Activated CD8-positive, alpha-beta memory T cell treated with anti-CD3 and anti-CD28 coated beads, Interleukin-2, amount 50 U/mL, for 24 hours (primary cell): ENCODE measurements around the gene MAPK6.
"Not testable (repeated sequence)": the region's sequence is repeated elsewhere in the genome, so short reads cannot be mapped to it uniquely, and the experiment has no call there.

ENCODE experiments used
- DNase-seq: peaks from one replicate; pipeline ENCODE4 v3.0.0-alpha.2; 2020; ENCODE audit errors: extremely low read depth

Gene MAPK6

DNA sequence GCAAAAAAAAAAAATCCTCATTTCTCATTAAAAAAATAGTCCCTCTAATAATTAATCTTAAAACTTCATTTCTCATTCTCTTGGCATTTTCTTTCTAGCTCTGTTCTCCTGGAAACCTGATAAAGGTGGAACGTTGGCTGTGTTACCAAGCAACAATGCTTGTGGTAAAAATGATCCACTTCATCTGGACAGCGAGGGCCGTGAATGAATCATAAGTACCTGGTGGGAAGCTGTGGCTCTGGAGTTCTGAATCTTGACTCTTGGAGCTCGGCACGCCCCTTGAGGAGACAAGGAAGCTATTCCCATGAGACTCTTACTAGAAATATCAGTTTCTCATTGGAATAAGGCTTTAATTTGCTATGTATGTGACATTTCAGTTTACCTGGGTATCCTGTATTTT lies 61.0 kb downstream of the MAPK6 start:
- DNase-seq: no peak

DNA sequence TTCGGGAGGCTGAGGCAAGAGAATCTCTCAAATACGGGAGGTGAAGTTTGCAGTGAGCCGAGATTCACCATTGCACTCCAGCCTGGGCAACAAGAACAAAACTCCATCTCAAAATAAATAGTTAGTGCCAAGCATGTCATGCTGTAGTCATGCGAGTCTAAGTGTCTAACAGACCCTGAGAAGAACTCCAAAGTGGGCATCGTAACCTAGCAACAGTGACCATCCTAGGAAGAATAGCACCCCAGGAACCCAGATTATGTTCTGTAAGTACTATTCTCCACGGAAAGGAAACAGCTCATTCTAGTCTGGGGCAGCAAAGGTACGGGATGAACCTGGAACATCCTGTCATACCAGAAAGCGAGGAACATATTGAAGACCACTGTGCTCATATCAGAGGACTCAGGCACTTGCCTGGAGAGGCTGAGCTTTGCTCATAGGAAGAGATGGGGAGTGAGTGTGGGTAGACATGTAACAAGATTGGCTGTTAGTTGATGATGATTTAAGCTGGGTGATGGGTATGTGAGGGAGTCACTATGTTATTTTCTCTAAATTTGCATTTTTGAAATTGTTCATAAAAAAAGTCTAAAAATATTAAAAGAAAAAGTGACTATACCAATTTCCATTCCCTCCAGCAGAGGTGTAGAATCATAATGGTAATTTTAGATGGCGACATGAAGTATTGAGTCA lies 61.8 kb downstream of the MAPK6 start:
- no peak for DNase-seq

DNA sequence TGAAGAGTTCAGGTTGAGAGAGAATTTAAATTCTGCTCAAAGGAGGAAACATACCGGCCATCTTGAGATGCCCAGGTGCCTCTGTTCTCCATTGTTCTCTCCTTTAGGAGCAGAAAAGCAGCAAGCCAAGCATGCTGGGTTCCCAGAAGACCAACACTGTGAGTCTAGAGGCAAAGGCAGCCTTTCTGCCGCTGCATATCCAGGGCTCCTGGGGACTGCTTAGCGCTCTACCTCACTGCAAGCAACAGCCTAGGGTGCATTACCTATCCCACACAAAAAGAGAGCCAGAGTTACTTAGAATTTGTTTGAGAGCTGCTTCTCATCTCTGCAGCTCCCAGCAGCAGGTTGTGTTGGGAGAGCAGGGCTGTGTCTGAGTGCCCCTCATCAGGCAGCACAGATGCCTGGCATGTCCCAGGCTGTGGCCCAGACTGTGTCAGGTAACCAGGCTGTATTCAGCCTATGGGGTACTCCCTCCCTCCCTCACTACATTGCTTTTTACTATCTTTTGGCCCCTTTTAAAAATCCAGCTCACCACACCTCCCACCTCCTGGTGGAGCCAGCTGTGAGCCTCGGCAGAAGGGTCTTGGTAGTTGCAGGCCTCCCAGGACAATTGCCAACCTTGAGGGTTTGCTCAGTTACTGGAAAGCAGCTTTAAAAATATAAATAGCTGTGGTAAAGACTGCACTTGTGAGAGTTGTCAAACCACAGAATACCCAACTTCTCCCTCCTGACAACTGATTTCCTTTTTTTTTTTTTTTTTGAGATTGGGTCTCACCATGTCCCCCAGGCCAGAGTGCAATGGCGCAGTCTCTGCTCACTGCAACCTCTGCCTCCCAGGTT lies 63.4 kb downstream of the MAPK6 start:
- no peak for DNase-seq

DNA sequence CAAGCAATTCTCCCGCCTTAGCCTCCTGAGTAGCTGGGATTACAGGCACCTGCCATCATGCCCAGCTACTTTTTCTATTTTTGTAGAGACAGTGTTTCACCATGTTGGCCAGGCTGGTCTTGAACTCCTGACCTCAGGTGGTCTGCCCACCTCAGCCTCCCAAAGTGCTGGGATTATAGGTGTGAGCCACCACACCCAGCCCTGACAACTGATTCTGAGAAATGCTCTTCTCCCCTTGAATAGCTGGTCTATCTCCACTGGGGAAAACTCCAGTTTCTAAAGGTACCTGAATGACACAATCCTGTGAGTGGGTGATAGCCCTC lies 64.0 kb downstream of the MAPK6 start:
- not testable (repeated sequence) for DNase-seq

DNA sequence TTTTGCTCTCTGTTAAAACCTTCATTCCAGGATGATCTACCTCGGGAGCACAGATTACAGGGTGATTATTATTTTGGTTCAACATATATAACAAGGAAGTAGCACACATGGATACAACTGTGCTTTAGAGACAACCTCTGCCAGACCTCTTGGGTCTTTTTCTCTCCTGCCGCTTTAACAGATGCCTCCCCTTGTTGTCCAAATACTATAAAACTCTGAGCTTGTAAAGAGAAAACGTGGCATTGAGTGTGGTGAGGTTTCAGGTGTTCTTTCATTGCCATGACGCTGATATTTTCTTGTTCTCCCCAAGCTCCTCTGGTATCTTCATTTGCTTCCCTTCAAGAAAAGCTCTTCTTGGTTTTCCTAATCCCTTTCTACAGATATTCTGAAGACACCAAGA lies 64.6 kb downstream of the MAPK6 start:
- DNase-seq: no peak

DNA sequence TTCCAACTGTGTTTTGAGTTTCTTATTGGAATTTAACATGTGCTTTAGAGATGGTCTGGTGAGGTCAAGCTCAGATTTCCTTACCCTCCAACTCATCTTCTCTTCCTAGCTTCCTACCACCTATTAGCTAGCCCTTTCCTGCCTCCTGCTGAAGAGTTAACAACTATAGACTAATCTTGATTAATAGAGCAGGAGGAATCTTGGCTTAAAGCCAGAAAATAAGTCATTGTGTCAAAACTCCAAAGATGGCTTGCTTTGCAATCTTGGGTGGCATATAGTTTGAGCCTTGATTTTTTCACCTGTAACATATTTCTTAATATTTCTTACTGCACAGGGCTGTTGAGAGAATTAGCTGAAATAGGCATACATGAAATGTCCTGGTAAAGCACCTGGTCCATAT lies 66.3 kb downstream of the MAPK6 start:
- no peak for DNase-seq

DNA sequence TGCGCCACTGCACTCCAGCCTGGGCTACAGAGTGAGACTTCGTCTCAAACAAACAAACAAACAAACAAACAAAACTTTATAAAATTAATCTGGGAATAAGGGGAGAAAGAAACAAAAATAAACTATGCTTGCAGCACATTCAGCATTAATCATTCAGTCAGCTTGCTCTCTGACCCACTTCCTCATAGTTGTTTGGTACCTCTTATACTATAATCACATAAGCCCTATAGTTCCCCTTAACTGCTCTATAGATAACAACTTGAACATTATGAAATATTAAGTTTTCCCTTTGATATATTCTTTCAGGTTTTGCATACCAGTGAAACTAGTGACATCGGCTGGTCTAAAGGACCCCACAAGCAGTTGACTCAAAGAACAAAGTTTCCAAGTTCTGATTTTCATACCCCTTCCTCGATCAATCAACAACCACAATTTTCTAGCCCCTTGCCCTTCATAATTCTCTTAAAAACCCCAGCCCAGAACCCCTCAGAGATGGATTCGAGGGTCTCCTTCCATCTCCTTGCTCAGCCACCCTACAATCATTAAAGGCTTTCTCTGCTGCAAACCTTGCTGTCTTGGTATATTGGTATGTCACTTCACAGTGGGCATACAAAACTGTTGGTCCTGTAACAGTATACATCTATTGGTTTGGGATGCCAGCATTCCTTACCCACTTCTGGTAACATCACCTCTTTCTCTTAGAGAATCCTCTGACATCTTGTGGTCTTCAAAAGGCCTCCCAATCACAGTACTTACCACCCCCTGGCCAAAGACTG lies 67.2 kb downstream of the MAPK6 start:
- no peak for DNase-seq

- DNase-seq: no peak
Observed at GRCh38 chr15:52090193-52090592, 71.2 kb downstream of the MAPK6 start.

DNA sequence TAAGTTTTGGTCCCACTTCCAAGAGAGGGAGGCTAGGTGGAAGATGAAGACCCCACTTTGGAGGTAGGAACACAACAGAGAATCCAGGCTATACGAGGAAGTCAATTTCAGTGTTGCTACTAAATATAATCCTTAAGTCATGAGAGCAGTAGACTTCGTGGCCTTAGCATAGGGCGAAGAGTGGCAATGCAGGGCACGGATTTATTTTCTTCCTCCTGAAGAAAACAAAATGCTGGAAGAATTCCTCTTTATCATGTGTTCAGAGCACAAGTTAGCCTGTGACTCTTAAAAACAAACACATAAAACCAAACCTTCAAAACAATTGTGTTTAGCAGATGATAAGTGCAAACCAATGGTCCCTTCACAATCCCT lies 74.1 kb downstream of the MAPK6 start:
- no peak for DNase-seq

DNA sequence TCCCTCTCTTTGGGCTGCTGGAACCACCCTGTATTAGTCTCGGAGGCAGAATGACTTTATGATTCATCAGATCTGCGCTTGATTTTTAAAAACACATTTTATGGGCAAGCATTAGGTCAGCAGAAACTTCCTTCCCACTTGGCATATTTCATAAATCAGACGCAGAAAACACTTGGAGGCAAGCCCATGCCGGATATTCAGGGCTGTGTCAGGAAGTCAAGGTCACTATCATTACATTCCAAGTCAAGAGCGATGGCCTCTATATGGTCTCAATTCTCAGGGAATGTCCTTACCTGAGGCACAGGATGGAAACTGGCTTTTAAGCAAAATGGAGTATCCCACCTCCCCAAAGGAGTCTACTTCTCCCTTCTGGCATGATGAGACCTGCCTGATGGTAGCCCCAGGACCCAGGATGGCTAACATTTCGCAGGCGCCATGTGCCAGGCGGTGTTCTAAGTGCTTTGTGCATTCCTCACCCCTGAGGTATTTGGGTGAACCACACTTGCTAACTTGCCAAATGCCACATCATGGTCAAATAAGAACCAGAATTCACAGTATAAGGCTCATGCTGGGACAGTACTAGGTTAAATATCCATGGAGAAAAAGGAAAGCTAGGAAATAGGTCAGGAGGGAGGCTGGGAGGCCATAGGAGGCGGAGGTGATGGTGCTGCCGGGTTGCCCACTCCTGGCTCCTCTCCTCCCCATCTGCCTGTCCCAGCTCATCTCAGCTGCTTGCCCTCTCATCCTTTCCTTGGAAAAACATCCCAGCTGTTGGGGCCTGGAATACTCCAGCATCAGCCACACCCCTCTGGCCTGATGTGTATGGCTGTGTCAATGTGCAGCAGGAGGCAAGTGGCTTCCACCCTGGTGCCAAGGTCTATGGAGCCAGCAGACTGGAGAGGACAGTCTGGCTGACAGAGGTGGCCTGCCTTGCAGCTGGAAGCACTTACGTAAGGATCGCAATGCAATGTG lies 74.8 kb downstream of the MAPK6 start:
- no peak for DNase-seq

DNA sequence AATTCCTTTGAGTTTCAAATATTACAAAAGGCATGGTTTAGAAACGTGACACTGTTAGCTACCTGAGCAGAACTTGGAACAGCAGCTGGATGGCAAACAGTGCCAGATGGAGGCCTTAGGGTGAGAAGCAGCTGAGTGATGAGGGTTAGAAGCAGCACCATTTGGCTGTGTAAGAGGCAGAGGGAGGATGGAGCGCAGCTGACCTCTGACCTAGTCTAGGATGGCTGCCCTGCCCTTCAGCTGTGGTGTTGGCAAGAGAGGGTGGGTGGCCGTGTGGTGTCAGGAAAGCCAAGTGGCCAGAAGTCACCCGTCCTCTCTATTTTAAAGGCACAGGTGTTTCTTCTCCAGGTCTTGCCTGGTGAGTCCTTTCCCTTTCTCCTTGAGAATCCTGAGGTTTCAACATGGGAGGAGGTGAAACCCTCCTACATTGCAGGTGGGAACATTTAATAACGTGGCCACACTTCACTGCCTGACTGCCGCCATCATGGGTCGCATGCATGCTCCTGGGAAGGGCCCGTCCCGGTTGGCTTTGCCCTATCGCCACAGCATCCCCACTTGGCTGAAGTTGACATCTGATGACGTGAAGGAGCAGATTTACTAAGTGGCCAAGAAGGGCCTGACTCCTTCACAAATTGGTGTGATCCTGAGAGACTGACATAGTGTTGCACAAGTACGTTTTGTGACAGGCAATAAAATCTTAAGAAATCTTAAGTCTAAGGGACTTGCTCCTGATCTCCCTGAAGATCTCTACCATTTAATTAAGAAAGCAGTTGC lies 76.0 kb downstream of the MAPK6 start:
- DNase-seq: no peak

- no peak for DNase-seq
Observed at GRCh38 chr15:52095597-52096262, 76.7 kb downstream of the MAPK6 start.

GRCh38 chr15:52096536-52096935 lies 77.5 kb downstream of the MAPK6 start:
- not testable (repeated sequence) for DNase-seq

DNA sequence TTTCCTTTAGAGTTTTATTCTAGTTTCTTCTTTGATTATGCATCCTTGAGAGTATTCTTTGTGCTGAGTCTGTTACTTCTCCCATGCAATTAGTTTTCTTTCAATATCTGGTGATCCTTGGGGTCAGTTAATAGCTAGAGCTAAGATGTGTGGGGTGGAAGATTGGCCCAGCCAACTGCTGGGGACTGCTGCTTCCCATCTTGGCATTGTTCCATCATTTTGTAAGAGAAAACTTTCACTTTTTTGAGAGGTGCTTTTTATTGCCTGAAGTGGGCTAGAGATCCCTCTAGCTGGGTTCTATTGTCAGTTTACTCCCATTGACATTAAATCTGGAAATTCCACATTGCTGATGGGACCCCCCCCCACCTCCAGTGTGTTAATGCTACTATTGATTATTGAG lies 78.2 kb downstream of the MAPK6 start:
- DNase-seq: no peak

- no peak for DNase-seq
Observed at GRCh38 chr15:52098323-52098722, 79.3 kb downstream of the MAPK6 start.

DNA sequence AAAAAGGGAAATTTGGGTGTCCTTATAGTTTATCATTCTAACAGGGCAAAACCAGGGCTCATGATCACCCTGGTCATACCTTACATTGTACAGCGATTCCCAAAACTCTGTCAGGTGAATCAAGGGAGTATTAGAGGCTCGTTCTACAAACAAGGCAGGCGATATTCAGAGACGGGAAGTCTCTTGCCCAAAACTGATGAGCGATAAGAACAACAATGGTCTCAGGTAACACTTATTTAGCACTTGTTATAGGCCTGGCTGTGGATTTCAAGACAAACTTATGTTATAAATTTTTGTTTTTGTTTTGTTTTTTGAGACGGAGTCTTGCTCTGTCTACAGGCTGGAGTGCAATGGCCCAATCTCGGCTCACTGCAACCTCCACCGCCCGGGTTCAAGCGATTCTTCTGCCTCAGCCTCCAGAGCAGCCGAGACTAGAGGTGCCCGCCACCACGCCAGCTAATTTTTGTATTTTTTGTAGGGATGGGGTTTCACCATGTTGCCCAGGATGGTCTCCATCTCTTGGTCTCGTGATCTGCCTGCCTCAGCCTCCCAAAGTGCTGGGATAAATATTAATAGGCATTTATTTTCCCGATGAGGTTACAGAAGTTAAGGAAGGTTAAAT lies 80.7 kb downstream of the MAPK6 start:
- DNase-seq: no peak

- no peak for DNase-seq
Observed at GRCh38 chr15:52100807-52101442, 81.9 kb downstream of the MAPK6 start.

- DNase-seq: no peak
Observed at GRCh38 chr15:52101542-52102323, 82.7 kb downstream of the MAPK6 start.

DNA sequence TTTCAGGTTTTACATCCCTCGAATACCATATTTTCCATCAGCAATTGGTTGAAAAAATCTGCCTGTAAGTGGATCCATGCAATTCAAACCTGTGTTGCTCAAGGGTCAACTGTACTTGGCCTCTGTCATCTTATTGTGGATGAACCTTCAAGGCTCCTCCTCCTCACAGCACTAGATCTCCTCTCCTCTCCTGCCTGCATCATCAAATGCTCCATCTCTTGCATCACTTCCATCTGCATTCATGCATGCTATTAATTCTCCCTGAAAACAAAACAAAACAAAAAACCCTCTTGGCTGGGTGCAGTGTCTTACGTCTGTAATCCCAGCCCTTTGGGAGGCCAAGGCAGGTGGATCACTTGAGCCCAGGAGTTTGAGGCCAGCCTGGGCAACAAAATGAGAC lies 83.4 kb downstream of the MAPK6 start:
- no peak for DNase-seq
